Choroid plexus epithelial cell (primary cell): Measurements from ENCODE around the gene ARAP2.
A peak's percentile ranks its signal among the peaks of the same experiment; 100 is the strongest.

Source experiments
- DNase-seq: peaks from one replicate; pipeline ENCODE4 v3.0.0-alpha.2; 2010; ENCODE audit warnings: low read depth
- H3K4me3 ChIP-seq: 2 replicates; pipeline ENCODE4 v1.5.1; 2011; ENCODE audit warnings: low read depth, mild to moderate bottlenecking, control low read depth, low read length, moderate library complexity
- CTCF ChIP-seq: conservative IDR thresholded peaks from 2 replicates; pipeline ENCODE4 v1.5.1; 2011; ENCODE audit warnings: low read depth, mild to moderate bottlenecking, control low read depth, inconsistent platforms, low read length, moderate library complexity

Gene ARAP2

GRCh38 chr4:36260731-36261130, 16.4 kb upstream of the ARAP2 start:
- DNase-seq, result no peak
- TF ChIP-seq CTCF, result no peak
- H3K4me3 ChIP-seq, result no peak overlapping the region

GRCh38 chr4:36256398-36256891, 12.1 kb upstream of the ARAP2 start:
- H3K4me3 ChIP-seq, result no peak overlapping the region
- no peak for DNase-seq
- TF ChIP-seq CTCF, result no peak

- TF ChIP-seq CTCF, result no peak
- no peak overlapping the region for H3K4me3 ChIP-seq
- no peak for DNase-seq
These were observed 11.3 kb upstream of the ARAP2 start for GRCh38 chr4:36255577-36255976.

GRCh38 chr4:36254371-36254770, 10.1 kb upstream of the ARAP2 start:
- no peak for TF ChIP-seq CTCF
- no peak overlapping the region for H3K4me3 ChIP-seq
- no peak for DNase-seq

- H3K4me3 ChIP-seq, result no peak overlapping the region
- DNase-seq, result no peak
- TF ChIP-seq CTCF, result no peak
These were observed 7.7 kb upstream of the ARAP2 start for GRCh38 chr4:36251983-36252382.

GRCh38 chr4:36249610-36250009, 5.3 kb upstream of the ARAP2 start:
- H3K4me3 ChIP-seq, result no peak overlapping the region
- no peak for DNase-seq
- TF ChIP-seq CTCF, result no peak

GRCh38 chr4:36243355-36244256, 708 bp downstream of the ARAP2 start:
- H3K4me3 ChIP-seq, result peak overlapping the region; percentile 65
- peak; percentile 29 for DNase-seq
- no peak for TF ChIP-seq CTCF
